ENCODE data around the gene PRKCH. TPM values are rescaled to one million over a fixed set of nuclear protein-coding genes. Genes with fewer than 3 reads are reported as not detected.

The PRKCH gene
- total RNA-seq, 2 donors from 2014 or later = 18.2 to 82.4 TPM

- ATAC-seq = no peak
- 65 to 71% methylated on average over 7 of the region's 7 CpGs for WGBS, 2 donors
- intact Hi-C loops (cut with DNase I) = no loop called here
Measured at GRCh38 chr14:61502459-61503093, 181.2 kb downstream of the PRKCH start.

GRCh38 chr14:61503167-61503801 lies 181.9 kb downstream of the PRKCH start:
- Histone ChIP-seq H3K36me3 (replicated peaks in 1 of 2; ENCODE audit: insufficient read depth in 1 of 2, low read depth in 2 of 2) (no peaks in the 10 kb centered on the region), H3K27ac (peak overlapping the region in 3 of 4 donors; percentile 23 to 69 (median 60)), H3K4me1 (peaks cover 19% of the 10 kb centered on the region), H3K9me3 (no peaks in the 10 kb centered on the region), H3K4me3 (no peak overlapping the region), H3K27me3 (no peaks in the 10 kb centered on the region)
- intact Hi-C loops (cut with DNase I) = no loop called here
- DNase-seq (no peak), ATAC-seq (peak; percentile 37)
- 56% methylated on average over 7 of the region's 7 CpGs for WGBS, 2 donors
- TF ChIP-seq CTCF (IDR thresholded peaks at IDR 0.05) (no peak), POLR2A (IDR thresholded peaks at IDR 0.05) (no peak)

More at GRCh38 chr14:61502459-61503093, 181.2 kb downstream of the PRKCH start:
- peaks cover 22% of the 10 kb centered on the region for H3K4me1 ChIP-seq
- TF ChIP-seq CTCF (IDR thresholded peaks at IDR 0.05) (no peak), POLR2A (IDR thresholded peaks at IDR 0.05) (no peak)
- peak overlapping the region in 1 of 4 donors; percentile 69 for H3K27ac ChIP-seq
- no peaks in the 10 kb centered on the region for H3K9me3 ChIP-seq
- H3K4me3 ChIP-seq = no peak overlapping the region
- H3K27me3 ChIP-seq = no peaks in the 10 kb centered on the region
- DNase-seq = no peak
- no peaks in the 10 kb centered on the region for H3K36me3 ChIP-seq (replicated peaks in 1 of 2; ENCODE audit: insufficient read depth in 1 of 2, low read depth in 2 of 2)

GRCh38 chr14:61504901-61505300 lies 183.5 kb downstream of the PRKCH start:
- Histone ChIP-seq H3K27me3 (no peaks in the 10 kb centered on the region), H3K27ac (no peak overlapping the region), H3K9me3 (no peaks in the 10 kb centered on the region), H3K4me3 (no peak overlapping the region), H3K36me3 (replicated peaks in 1 of 2; ENCODE audit: insufficient read depth in 1 of 2, low read depth in 2 of 2) (no peaks in the 10 kb centered on the region), H3K4me1 (peaks cover 3% of the 10 kb centered on the region)
- WGBS, 2 donors = 57 to 59% methylated on average over 2 of the region's 2 CpGs
- DNase-seq (no peak), ATAC-seq (no peak)
- TF ChIP-seq CTCF (IDR thresholded peaks at IDR 0.05) (no peak), POLR2A (IDR thresholded peaks at IDR 0.05) (no peak)
- intact Hi-C loops (cut with DNase I) = no loop called here

GRCh38 chr14:61505815-61506809 lies 184.7 kb downstream of the PRKCH start:
- 93 to 95% methylated on average over 9 of the region's 9 CpGs for WGBS, 2 donors
- Histone ChIP-seq H3K36me3 (replicated peaks in 1 of 2; ENCODE audit: insufficient read depth in 1 of 2, low read depth in 2 of 2) (no peaks in the 10 kb centered on the region), H3K27me3 (no peaks in the 10 kb centered on the region), H3K4me1 (peaks cover 5% of the 10 kb centered on the region), H3K27ac (no peak overlapping the region), H3K9me3 (no peaks in the 10 kb centered on the region), H3K4me3 (no peak overlapping the region)
- TF ChIP-seq CTCF (IDR thresholded peaks at IDR 0.05) (no peak), POLR2A (IDR thresholded peaks at IDR 0.05) (no peak)
- no peak for DNase-seq
- no peak for ATAC-seq
- intact Hi-C loops (cut with DNase I) = no loop called here

Measured in body of pancreas (tissue), 4 donors.